ENCODE results near the gene ZC3H10. TPM values are rescaled to one million over a fixed set of nuclear protein-coding genes. Genes with fewer than 3 reads are reported as not detected.

The ZC3H10 gene
- total and polyA plus RNA-seq, 2 of the 13 experiments (the other 11 are each of a cell fraction or from before 2014, with no cell fraction given), result 0.70 to 2.3 TPM

DNA sequence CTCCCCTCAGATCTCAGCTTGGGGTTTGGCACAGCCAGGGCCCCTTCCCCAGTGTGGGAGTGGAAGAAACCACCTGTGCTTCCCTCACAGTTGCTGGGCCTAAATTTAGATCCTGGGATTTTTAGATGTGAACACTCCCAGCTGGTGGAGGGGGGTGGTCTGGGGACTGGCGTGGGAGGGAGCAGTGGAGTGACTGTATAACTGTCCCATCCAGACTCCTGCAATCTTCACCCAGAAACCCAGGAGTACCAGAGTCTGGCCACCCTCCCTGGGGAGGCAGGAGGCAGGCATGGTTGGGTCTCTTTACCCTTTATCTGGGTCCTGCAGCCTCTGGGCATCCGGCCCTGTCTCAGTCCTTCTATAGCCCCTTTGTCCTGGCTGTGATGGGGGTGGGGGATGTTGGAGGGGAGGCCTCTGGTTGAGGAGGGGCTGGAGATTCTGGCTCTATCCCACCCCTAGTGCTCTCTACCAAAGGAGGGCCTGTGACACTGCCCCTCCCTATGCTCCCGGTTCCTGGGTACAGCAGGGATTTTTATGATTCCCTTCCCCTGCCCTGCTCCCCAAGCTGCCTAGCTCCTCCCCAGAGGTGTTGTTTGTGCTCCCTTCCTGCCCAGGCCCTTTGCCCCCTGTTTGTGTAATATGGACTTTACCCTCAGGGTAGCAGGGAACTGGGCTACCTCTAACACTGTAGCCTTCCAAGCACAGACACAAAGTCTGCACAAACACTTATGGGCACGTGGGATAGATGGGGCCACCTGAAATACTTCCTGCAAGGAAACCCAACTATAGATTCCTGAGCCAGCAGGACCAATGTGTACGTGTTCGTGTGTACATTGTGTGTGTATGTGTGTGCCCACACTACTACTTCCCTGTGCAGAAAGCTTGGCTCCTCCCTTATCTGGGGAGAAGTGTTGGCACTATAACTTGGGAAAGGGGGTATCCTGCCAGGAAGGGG, 36.4 kb upstream of the ZC3H10 start (continued):
- TF ChIP-seq ZNF766 (CRISPR knock-in tag; IDR thresholded peaks at IDR 0.05; ENCODE audit: borderline replicate concordance) (peak; percentile 80), ZFP36 (IDR thresholded peaks at IDR 0.05; ENCODE audit: borderline replicate concordance, low read depth, low read length, partially characterized antibody) (no peak), STAT5B (CRISPR knock-in tag; IDR thresholded peaks at IDR 0.05) (0 out of 2 replicates have a peak, but pooled peaks have one; percentile 72), U2AF2 (IDR thresholded peaks at IDR 0.05; ENCODE audit: low read depth, low read length) (no peak), HNRNPUL1 (IDR thresholded peaks at IDR 0.05; ENCODE audit: low read depth, low read length) (no peak), XBP1 (CRISPR knock-in tag; IDR thresholded peaks at IDR 0.05) (no peak), ZNF329 (CRISPR knock-in tag; IDR thresholded peaks at IDR 0.05; ENCODE audit: low read depth) (peak; percentile 78; the same call in 1 of the 2 replicates), YEATS4 (CRISPR knock-in tag; IDR thresholded peaks at IDR 0.05; ENCODE audit: borderline replicate concordance) (peak; percentile 95)
- TF ChIP-seq, protein P1, sequence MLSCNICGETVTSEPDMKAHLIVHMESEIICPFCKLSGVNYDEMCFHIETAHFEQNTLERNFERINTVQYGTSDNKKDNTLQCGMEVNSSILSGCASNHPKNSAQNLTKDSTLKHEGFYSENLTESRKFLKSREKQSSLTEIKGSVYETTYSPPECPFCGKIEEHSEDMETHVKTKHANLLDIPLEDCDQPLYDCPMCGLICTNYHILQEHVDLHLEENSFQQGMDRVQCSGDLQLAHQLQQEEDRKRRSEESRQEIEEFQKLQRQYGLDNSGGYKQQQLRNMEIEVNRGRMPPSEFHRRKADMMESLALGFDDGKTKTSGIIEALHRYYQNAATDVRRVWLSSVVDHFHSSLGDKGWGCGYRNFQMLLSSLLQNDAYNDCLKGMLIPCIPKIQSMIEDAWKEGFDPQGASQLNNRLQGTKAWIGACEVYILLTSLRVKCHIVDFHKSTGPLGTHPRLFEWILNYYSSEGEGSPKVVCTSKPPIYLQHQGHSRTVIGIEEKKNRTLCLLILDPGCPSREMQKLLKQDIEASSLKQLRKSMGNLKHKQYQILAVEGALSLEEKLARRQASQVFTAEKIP (CRISPR knock-in tag; IDR thresholded peaks at IDR 0.05; ENCODE audit: borderline replicate concordance), result no peak
- TF ChIP-seq, protein P2, sequence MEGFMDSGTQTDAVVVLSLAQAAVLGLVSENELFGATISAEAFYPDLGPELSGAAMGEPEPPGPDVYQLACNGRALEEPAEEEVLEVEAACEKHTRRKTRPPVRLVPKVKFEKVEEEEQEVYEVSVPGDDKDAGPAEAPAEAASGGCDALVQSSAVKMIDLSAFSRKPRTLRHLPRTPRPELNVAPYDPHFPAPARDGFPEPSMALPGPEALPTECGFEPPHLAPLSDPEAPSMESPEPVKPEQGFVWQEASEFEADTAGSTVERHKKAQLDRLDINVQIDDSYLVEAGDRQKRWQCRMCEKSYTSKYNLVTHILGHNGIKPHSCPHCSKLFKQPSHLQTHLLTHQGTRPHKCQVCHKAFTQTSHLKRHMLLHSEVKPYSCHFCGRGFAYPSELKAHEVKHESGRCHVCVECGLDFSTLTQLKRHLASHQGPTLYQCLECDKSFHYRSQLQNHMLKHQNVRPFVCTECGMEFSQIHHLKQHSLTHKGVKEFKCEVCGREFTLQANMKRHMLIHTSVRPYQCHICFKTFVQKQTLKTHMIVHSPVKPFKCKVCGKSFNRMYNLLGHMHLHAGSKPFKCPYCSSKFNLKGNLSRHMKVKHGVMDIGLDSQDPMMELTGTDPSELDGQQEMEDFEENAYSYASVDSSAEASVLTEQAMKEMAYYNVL (CRISPR knock-in tag; IDR thresholded peaks at IDR 0.05; ENCODE audit: borderline replicate concordance), result peak; percentile 84; the same call in 1 of the 2 replicates
- TF ChIP-seq, protein P3, sequence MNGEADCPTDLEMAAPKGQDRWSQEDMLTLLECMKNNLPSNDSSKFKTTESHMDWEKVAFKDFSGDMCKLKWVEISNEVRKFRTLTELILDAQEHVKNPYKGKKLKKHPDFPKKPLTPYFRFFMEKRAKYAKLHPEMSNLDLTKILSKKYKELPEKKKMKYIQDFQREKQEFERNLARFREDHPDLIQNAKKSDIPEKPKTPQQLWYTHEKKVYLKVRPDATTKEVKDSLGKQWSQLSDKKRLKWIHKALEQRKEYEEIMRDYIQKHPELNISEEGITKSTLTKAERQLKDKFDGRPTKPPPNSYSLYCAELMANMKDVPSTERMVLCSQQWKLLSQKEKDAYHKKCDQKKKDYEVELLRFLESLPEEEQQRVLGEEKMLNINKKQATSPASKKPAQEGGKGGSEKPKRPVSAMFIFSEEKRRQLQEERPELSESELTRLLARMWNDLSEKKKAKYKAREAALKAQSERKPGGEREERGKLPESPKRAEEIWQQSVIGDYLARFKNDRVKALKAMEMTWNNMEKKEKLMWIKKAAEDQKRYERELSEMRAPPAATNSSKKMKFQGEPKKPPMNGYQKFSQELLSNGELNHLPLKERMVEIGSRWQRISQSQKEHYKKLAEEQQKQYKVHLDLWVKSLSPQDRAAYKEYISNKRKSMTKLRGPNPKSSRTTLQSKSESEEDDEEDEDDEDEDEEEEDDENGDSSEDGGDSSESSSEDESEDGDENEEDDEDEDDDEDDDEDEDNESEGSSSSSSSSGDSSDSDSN (CRISPR knock-in tag; IDR thresholded peaks at IDR 0.05), result peak; percentile 81
- TF ChIP-seq, protein P4, sequence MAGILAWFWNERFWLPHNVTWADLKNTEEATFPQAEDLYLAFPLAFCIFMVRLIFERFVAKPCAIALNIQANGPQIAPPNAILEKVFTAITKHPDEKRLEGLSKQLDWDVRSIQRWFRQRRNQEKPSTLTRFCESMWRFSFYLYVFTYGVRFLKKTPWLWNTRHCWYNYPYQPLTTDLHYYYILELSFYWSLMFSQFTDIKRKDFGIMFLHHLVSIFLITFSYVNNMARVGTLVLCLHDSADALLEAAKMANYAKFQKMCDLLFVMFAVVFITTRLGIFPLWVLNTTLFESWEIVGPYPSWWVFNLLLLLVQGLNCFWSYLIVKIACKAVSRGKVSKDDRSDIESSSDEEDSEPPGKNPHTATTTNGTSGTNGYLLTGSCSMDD (CRISPR knock-in tag; IDR thresholded peaks at IDR 0.05), result no peak

All from HepG2 (cell line).